ENCODE results near the gene SPDEF.

DNA sequence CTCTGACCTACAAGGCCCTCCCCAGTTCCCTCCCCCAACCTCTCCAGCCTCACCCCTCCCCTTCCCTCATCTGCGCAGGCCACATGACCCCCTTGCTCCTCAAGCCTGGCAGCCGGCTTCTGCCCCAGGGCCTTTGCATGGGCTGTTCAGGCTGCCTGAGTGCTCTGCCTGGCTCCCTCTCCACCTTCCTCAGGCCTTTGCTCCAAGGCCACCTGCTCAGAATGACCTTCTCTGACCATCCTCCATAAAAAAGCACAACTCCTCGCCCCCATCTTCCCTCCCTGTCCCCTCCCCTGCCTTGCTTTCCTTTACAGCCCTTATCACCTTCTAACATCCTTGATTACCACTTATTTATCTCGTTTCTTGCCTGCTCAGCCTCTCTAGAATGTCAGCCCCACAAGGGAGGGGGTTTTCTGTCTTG, 38.7 kb downstream of the SPDEF start:
- TF ChIP-seq, protein P1, sequence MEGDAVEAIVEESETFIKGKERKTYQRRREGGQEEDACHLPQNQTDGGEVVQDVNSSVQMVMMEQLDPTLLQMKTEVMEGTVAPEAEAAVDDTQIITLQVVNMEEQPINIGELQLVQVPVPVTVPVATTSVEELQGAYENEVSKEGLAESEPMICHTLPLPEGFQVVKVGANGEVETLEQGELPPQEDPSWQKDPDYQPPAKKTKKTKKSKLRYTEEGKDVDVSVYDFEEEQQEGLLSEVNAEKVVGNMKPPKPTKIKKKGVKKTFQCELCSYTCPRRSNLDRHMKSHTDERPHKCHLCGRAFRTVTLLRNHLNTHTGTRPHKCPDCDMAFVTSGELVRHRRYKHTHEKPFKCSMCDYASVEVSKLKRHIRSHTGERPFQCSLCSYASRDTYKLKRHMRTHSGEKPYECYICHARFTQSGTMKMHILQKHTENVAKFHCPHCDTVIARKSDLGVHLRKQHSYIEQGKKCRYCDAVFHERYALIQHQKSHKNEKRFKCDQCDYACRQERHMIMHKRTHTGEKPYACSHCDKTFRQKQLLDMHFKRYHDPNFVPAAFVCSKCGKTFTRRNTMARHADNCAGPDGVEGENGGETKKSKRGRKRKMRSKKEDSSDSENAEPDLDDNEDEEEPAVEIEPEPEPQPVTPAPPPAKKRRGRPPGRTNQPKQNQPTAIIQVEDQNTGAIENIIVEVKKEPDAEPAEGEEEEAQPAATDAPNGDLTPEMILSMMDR (IDR thresholded peaks at IDR 0.05; ENCODE audit: low read depth, low read length, poor library complexity, severe bottlenecking) = no peak
- TF ChIP-seq EZH2phosphoT487 (IDR thresholded peaks at IDR 0.05; ENCODE audit: borderline replicate concordance, low read length) = no peak

Measured in DOHH2 (cell line).